KOPT-K1 (cell line): ENCODE data around the gene PDE2A.

ENCODE experiments used
- H3K27ac ChIP-seq: fragments of 200-600 bp; sonication (generic); 2 replicates; pipeline ENCODE4 v1.5.1; 2016; ENCODE audit warnings: antibody characterized with exemption, mild to moderate bottlenecking, low read depth, low read length; ENCODE audit not compliant: poor library complexity, severe bottlenecking
- H3K36me3 ChIP-seq: fragments of 200-600 bp; sonication (generic); 2 replicates; pipeline ENCODE4 v1.5.1; 2017; ENCODE audit warnings: antibody characterized with exemption, mild to moderate bottlenecking, low read length, moderate library complexity; ENCODE audit not compliant: insufficient read depth
- H3K9me3 ChIP-seq: fragments of 200-600 bp; sonication (generic); 2 replicates; pipeline ENCODE4 v1.5.1; 2017; ENCODE audit warnings: antibody characterized with exemption, low read length, mild to moderate bottlenecking; ENCODE audit not compliant: insufficient read depth, poor library complexity, severe bottlenecking

Gene PDE2A

GRCh38 chr11:72710278-72710677 lies 36.1 kb upstream of the PDE2A start:
- H3K9me3 ChIP-seq, result no peaks in the 10 kb centered on the region
- H3K36me3 ChIP-seq, result peaks cover 80% of the 10 kb centered on the region
- H3K27ac ChIP-seq, result no peak overlapping the region

GRCh38 chr11:72709478-72710238 lies 35.4 kb upstream of the PDE2A start:
- peaks cover 87% of the 10 kb centered on the region for H3K36me3 ChIP-seq
- no peaks in the 10 kb centered on the region for H3K9me3 ChIP-seq
- no peak overlapping the region for H3K27ac ChIP-seq

GRCh38 chr11:72707032-72707431 lies 32.8 kb upstream of the PDE2A start:
- Histone ChIP-seq H3K36me3 (peaks cover 96% of the 10 kb centered on the region), H3K27ac (no peak overlapping the region), H3K9me3 (no peaks in the 10 kb centered on the region)

- no peaks in the 10 kb centered on the region for H3K9me3 ChIP-seq
- H3K27ac ChIP-seq, result no peak overlapping the region
- H3K36me3 ChIP-seq, result peaks cover 96% of the 10 kb centered on the region
Measured at GRCh38 chr11:72706579-72706978, 32.4 kb upstream of the PDE2A start.

GRCh38 chr11:72705442-72706365 lies 31.5 kb upstream of the PDE2A start:
- no peak overlapping the region for H3K27ac ChIP-seq
- H3K9me3 ChIP-seq, result no peaks in the 10 kb centered on the region
- peaks cover 96% of the 10 kb centered on the region for H3K36me3 ChIP-seq

- Histone ChIP-seq H3K36me3 (peaks cover 96% of the 10 kb centered on the region), H3K27ac (no peak overlapping the region), H3K9me3 (no peaks in the 10 kb centered on the region)
Measured at GRCh38 chr11:72704783-72705265, 30.6 kb upstream of the PDE2A start.

- peaks cover 95% of the 10 kb centered on the region for H3K36me3 ChIP-seq
- no peaks in the 10 kb centered on the region for H3K9me3 ChIP-seq
- no peak overlapping the region for H3K27ac ChIP-seq
Measured at GRCh38 chr11:72704028-72704782, 30.0 kb upstream of the PDE2A start.

- no peaks in the 10 kb centered on the region for H3K9me3 ChIP-seq
- no peak overlapping the region for H3K27ac ChIP-seq
- peaks cover 95% of the 10 kb centered on the region for H3K36me3 ChIP-seq
Measured at GRCh38 chr11:72703267-72704008, 29.2 kb upstream of the PDE2A start.

- Histone ChIP-seq H3K36me3 (peaks cover 95% of the 10 kb centered on the region), H3K9me3 (no peaks in the 10 kb centered on the region), H3K27ac (no peak overlapping the region)
Measured at GRCh38 chr11:72702577-72703241, 28.5 kb upstream of the PDE2A start.

GRCh38 chr11:72702096-72702495 lies 27.9 kb upstream of the PDE2A start:
- no peak overlapping the region for H3K27ac ChIP-seq
- peaks cover 95% of the 10 kb centered on the region for H3K36me3 ChIP-seq

GRCh38 chr11:72701466-72701865 lies 27.2 kb upstream of the PDE2A start:
- Histone ChIP-seq H3K27ac (no peak overlapping the region), H3K9me3 (no peaks in the 10 kb centered on the region), H3K36me3 (peaks cover 94% of the 10 kb centered on the region)

More at GRCh38 chr11:72702096-72702495, 27.9 kb upstream of the PDE2A start:
- H3K9me3 ChIP-seq, result no peaks in the 10 kb centered on the region

- H3K27ac ChIP-seq, result no peak overlapping the region
- H3K36me3 ChIP-seq, result peaks cover 95% of the 10 kb centered on the region
- H3K9me3 ChIP-seq, result no peaks in the 10 kb centered on the region
Measured at GRCh38 chr11:72700146-72700545, 25.9 kb upstream of the PDE2A start.

GRCh38 chr11:72697814-72698213 lies 23.6 kb upstream of the PDE2A start:
- H3K27ac ChIP-seq, result no peak overlapping the region
- no peaks in the 10 kb centered on the region for H3K9me3 ChIP-seq
- peaks cover 98% of the 10 kb centered on the region for H3K36me3 ChIP-seq
